ENCODE data around the gene B4GAT1.

GRCh38 chr11:66336234-66337102 lies 11.0 kb downstream of the B4GAT1 start, which contains the start of gene RIN1:
- TF ChIP-seq, protein P1, sequence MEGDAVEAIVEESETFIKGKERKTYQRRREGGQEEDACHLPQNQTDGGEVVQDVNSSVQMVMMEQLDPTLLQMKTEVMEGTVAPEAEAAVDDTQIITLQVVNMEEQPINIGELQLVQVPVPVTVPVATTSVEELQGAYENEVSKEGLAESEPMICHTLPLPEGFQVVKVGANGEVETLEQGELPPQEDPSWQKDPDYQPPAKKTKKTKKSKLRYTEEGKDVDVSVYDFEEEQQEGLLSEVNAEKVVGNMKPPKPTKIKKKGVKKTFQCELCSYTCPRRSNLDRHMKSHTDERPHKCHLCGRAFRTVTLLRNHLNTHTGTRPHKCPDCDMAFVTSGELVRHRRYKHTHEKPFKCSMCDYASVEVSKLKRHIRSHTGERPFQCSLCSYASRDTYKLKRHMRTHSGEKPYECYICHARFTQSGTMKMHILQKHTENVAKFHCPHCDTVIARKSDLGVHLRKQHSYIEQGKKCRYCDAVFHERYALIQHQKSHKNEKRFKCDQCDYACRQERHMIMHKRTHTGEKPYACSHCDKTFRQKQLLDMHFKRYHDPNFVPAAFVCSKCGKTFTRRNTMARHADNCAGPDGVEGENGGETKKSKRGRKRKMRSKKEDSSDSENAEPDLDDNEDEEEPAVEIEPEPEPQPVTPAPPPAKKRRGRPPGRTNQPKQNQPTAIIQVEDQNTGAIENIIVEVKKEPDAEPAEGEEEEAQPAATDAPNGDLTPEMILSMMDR (IDR thresholded peaks at IDR 0.05; ENCODE audit: low read length), result no peak
- no peak for TF ChIP-seq EZH2 (IDR thresholded peaks at IDR 0.05; ENCODE audit: borderline replicate concordance, low read length)
